Cardiac muscle cell (in vitro differentiated cells and primary cell): Measurements from ENCODE around the gene SETD4. TPM values are rescaled to one million over a fixed set of nuclear protein-coding genes. Genes with fewer than 3 reads are reported as not detected.

Experiments
- DNase-seq, 2 donors: peaks; one replicate each; pipeline versions ENCODE4 v3.0.0 to v3.0.0-alpha.2; 2010 to 2017; ENCODE audit warnings: low read depth in 1 of 2, low spot score in 1 of 2
- H3K27ac ChIP-seq: fragments of 200-600 bp; sonication (generic); 2 replicates; pipeline ENCODE4 v1.5.1; 2016
- H3K27me3 ChIP-seq: fragments of 200-600 bp; sonication (generic); 2 replicates; pipeline ENCODE4 v1.6.0; 2016; ENCODE audit warnings: control low read depth
- H3K36me3 ChIP-seq: fragments of 200-600 bp; sonication (generic); 2 replicates; pipeline ENCODE4 v1.5.1; 2016; ENCODE audit warnings: control low read depth
- H3K4me1 ChIP-seq: fragments of 200-600 bp; sonication (generic); 2 replicates; pipeline ENCODE4 v1.8.1; 2017; ENCODE audit warnings: low read depth, mild to moderate bottlenecking, mixed run types
- H3K4me3 ChIP-seq: fragments of 200-600 bp; sonication (generic); 2 replicates; pipeline ENCODE4 v1.5.1; 2016; ENCODE audit warnings: mild to moderate bottlenecking
- H3K9me3 ChIP-seq: fragments of 200-600 bp; sonication (generic); 2 replicates; pipeline ENCODE4 v1.5.1; 2017; ENCODE audit warnings: low read depth, mild to moderate bottlenecking, control low read depth
- polyA plus RNA-seq: library from polyadenylated mRNA; unstranded; fragments of >200 nt; fragmentation: Nextera tagmentation; extraction: Ambion mirVana; gene quantifications from 2 replicates; pipeline ENCODE4 v1.2.1, GENCODE V29; 2016
- total RNA-seq: library from RNA; depleted of rRNA; stranded (reverse); fragments of >200 nt; gene quantifications from 2 replicates; pipeline ENCODE4 v1.2.3, GENCODE V29; 2016
- TF ChIP-seq, protein P1 (sequence below): IDR thresholded peaks from 2 replicates; pipeline ENCODE4 v1.5.1; 2012; ENCODE audit warnings: low read depth, mild to moderate bottlenecking, low read length

The SETD4 gene
- total and polyA plus RNA-seq, 2 experiments from 2014 or later, result 16.2 to 28.5 TPM

DNA sequence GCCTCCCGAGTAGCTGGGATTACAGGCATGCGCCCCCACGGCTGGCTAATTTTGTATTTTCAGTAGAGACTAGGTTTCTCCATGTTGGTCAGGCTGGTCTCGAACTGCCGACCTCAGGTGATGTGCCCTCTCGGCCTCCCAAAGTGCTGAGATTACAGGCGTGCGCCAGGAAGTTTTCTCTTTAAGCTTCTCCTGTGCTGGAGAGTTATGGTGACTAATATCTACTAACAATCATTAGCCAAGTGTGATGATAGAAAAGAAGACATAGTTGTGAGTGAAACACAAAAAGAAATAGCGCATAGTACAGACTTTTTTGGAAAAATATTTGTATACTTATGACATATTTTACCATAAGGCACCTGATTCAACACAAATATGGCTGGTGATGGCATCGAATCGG is 56.5 kb downstream of the SETD4 start:
- Histone ChIP-seq H3K27ac (no peak overlapping the region), H3K4me1 (no peaks in the 10 kb centered on the region), H3K4me3 (no peak overlapping the region), H3K27me3 (no peaks in the 10 kb centered on the region), H3K36me3 (no peaks in the 10 kb centered on the region), H3K9me3 (peaks cover 3% of the 10 kb centered on the region)
- no peak for DNase-seq
- TF ChIP-seq, protein P1, sequence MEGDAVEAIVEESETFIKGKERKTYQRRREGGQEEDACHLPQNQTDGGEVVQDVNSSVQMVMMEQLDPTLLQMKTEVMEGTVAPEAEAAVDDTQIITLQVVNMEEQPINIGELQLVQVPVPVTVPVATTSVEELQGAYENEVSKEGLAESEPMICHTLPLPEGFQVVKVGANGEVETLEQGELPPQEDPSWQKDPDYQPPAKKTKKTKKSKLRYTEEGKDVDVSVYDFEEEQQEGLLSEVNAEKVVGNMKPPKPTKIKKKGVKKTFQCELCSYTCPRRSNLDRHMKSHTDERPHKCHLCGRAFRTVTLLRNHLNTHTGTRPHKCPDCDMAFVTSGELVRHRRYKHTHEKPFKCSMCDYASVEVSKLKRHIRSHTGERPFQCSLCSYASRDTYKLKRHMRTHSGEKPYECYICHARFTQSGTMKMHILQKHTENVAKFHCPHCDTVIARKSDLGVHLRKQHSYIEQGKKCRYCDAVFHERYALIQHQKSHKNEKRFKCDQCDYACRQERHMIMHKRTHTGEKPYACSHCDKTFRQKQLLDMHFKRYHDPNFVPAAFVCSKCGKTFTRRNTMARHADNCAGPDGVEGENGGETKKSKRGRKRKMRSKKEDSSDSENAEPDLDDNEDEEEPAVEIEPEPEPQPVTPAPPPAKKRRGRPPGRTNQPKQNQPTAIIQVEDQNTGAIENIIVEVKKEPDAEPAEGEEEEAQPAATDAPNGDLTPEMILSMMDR, result no peak

DNA sequence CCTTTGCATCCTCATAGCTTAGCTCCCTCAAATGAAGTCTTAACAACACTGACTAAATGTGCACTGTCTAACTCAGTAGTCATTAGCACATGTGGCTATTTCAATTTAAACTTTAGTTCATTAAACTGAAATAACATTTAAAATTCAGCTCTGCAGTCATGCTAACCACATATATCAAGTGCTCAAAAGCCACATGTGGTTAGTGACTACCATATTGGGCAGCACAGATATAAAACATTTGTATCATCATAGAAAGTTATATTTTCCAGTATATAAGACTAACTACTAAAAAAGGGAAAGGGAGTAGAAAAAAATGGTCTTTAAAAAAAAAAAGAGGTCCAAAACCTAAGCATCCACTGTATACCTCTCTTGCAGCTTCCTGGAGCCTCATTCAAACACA is 64.1 kb downstream of the SETD4 start:
- Histone ChIP-seq H3K27me3 (peaks cover 2% of the 10 kb centered on the region), H3K4me1 (no peaks in the 10 kb centered on the region), H3K4me3 (no peak overlapping the region), H3K27ac (no peak overlapping the region), H3K36me3 (no peaks in the 10 kb centered on the region), H3K9me3 (no peaks in the 10 kb centered on the region)
- TF ChIP-seq, protein P1, result no peak
- no peak for DNase-seq

DNA sequence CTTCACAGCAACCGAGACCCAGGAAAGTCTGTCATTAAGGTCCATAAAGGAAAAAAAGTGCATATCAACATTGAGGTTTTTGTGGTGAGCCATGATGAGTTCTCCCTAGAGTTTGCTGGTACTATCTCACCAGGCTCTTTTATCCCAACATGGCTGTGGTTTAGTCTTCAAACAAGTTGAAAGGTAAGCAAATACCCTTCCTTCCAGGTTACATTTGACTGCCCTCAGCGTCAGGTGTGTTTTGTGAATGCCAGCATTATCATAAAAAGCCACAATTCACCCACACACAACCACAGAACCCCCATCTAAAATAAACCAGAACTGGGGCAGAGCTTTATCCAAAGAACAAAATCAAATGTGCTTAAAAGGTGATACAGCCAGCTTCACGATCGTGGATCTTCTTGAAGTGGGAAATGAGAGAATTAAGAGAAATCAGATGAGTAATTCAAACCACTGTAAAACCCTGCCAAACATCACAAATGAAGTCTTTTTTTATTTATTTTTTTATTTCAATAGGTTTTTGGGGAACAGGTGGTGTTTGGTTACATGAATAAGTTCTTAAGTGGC is 64.7 kb downstream of the SETD4 start:
- H3K27ac ChIP-seq, result no peak overlapping the region
- H3K36me3 ChIP-seq, result no peaks in the 10 kb centered on the region
- no peak for DNase-seq
- no peaks in the 10 kb centered on the region for H3K4me1 ChIP-seq
- TF ChIP-seq, protein P1, result no peak
- no peak overlapping the region for H3K4me3 ChIP-seq
- H3K9me3 ChIP-seq, result no peaks in the 10 kb centered on the region
- H3K27me3 ChIP-seq, result peaks cover 2% of the 10 kb centered on the region

DNA sequence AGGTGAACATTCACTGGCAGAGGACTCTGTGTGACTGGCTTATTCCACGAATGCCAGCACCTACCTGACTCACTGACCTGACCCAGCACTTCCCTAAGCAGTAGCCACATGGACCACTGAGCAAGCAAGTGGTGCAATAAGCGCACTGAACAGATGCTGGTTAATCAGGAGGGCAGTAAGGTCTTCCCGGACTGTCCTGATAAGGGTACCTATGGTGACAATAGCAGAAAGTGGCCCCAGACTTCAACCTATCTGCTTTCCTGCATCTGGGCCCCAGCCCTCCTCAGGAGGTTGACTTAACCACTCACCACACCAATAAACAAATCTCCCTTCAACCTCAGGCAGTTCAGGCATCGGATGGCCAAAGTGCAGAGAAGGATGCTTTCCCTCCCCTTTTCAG is 65.7 kb downstream of the SETD4 start:
- Histone ChIP-seq H3K4me1 (no peaks in the 10 kb centered on the region), H3K27ac (no peak overlapping the region), H3K36me3 (no peaks in the 10 kb centered on the region), H3K9me3 (no peaks in the 10 kb centered on the region), H3K27me3 (peaks cover 2% of the 10 kb centered on the region), H3K4me3 (no peak overlapping the region)
- TF ChIP-seq, protein P1, result no peak
- no peak for DNase-seq

DNA sequence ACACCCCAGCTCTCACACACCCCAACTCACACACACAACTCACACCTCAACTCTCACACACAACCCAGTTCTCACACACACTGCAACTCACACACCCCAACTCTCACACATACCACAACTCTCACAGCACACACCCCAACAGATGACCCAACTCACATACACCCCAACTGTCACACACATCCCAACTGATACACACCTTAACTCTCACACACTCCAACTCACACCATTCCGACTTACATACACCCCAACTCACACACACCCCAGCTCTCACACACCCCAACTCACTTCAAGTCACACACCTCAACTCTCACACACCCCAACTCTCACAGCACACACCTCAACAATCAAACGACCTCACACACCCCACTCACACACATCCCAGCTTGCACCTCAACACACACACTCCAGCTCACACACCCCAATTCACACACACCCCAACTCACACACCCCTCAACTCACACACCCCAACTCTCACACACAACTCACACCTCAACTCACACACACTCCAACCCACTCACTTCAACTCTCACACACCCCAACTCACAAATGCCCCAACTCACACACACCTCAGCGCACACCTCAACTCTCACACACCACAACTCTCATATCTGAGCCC is 66.3 kb downstream of the SETD4 start:
- no peaks in the 10 kb centered on the region for H3K36me3 ChIP-seq
- H3K9me3 ChIP-seq, result no peaks in the 10 kb centered on the region
- H3K4me1 ChIP-seq, result no peaks in the 10 kb centered on the region
- no peak overlapping the region for H3K4me3 ChIP-seq
- H3K27me3 ChIP-seq, result peaks cover 2% of the 10 kb centered on the region
- DNase-seq, result no peak
- H3K27ac ChIP-seq, result no peak overlapping the region
- TF ChIP-seq, protein P1, result no peak
